B cell (primary cell): ENCODE results near the gene RHEBL1. TPM values are rescaled to one million over a fixed set of nuclear protein-coding genes. Genes with fewer than 3 reads are reported as not detected.

Experiments used
- ATAC-seq: fragments of 200-7000 bp; cut with Tn5 transposase; one replicate; pipeline ENCODE4 v1.10.0; 2021; ENCODE audit warnings: low read depth, mild to moderate bottlenecking, moderate number of reproducible peaks, moderate library complexity
- CTCF ChIA-PET: fragments of 350-600 bp; sonication (Branson Sonifier 250); formaldehyde crosslinking; loops from one replicate; lab custom pipeline; 2021; ENCODE audit warnings: antibody characterized with exemption, inconsistent platforms; lab: Charles Lee
- POLR2A ChIA-PET: fragments of 350-600 bp; sonication (Branson Sonifier 250); formaldehyde crosslinking; loops from one replicate; lab custom pipeline; 2021; ENCODE audit warnings: antibody characterized with exemption; lab: Charles Lee
- DNase-seq: peaks from one replicate; pipeline ENCODE4 v3.0.0; 2013
- H2AFZ ChIP-seq: 2 replicates; pipeline ENCODE4 v1.6.1; 2012; ENCODE audit warnings: mild to moderate bottlenecking, low read depth, low read length; ENCODE audit not compliant: insufficient read depth, poor library complexity, severe bottlenecking
- H3K27ac ChIP-seq, 2 donors: 1 replicate in 1 of 2; 2 replicates in 1 of 2; pipeline ENCODE4 v1.5.1; 2012 to 2013; ENCODE audit warnings: low read length in 2 of 2, mild to moderate bottlenecking in 2 of 2, moderate library complexity in 1 of 2
- H3K27me3 ChIP-seq, 4 experiments: fragments of 200-600 bp in 1 of 4; sonication (generic) in 1 of 4; replicated peaks in 1 of 4; 1 replicate in 2 of 4; 2 replicates in 2 of 4; pipeline versions ENCODE4 v1.6.1 to v1.7.0; 2013 to 2016; ENCODE audit warnings: low read length in 3 of 4, mild to moderate bottlenecking in 2 of 4, mixed read lengths in 1 of 4, moderate library complexity in 1 of 4; ENCODE audit not compliant: insufficient read depth in 4 of 4, control insufficient read depth in 3 of 4; ENCODE audit errors: control extremely low read depth in 1 of 4
- H3K36me3 ChIP-seq, 2 experiments: replicated peaks in 1 of 2; 1 replicate in 1 of 2; 2 replicates in 1 of 2; pipeline versions ENCODE4 v1.6.1 to v1.7.1; 2013; ENCODE audit warnings: low read length in 1 of 2; ENCODE audit not compliant: insufficient read depth in 2 of 2, control insufficient read depth in 1 of 2; ENCODE audit errors: control extremely low read depth in 1 of 2, extremely low read depth in 1 of 2
- H3K4me1 ChIP-seq, 2 donors: fragments of 200-600 bp in 1 of 2; sonication (generic) in 1 of 2; 1 replicate in 1 of 2; 2 replicates in 1 of 2; pipeline versions ENCODE4 v1.5.1 to v1.6.1; 2013 to 2017; ENCODE audit warnings: low read length in 2 of 2; ENCODE audit not compliant: control insufficient read depth in 2 of 2, insufficient read depth in 2 of 2
- H3K4me2 ChIP-seq: replicated peaks from 2 replicates; pipeline ENCODE3; 2012; ENCODE audit warnings: mild to moderate bottlenecking, low read depth, low read length; ENCODE audit not compliant: poor library complexity, severe bottlenecking
- H3K4me3 ChIP-seq, 5 experiments: fragments of 200-600 bp in 1 of 5; sonication (generic) in 1 of 5; 1 replicate in 3 of 5; 2 replicates in 2 of 5; pipeline versions ENCODE4 v1.5.1 to v1.7.0; 2011 to 2016; ENCODE audit warnings: low read length in 4 of 5, mild to moderate bottlenecking in 4 of 5, low read depth in 2 of 5, control low read depth in 1 of 5, moderate library complexity in 1 of 5; ENCODE audit not compliant: insufficient read depth in 1 of 5; ENCODE audit errors: control extremely low read depth in 1 of 5, extremely low read depth in 1 of 5
- H3K79me2 ChIP-seq: fragments of 200-600 bp; sonication (generic); one replicate; pipeline ENCODE4 v1.6.0; 2016; ENCODE audit warnings: low read length; ENCODE audit not compliant: control insufficient read depth, insufficient read depth
- H3K9ac ChIP-seq: fragments of 200-600 bp; sonication (generic); 2 replicates; pipeline ENCODE4 v1.6.1; 2017; ENCODE audit warnings: mild to moderate bottlenecking, low read length, moderate library complexity
- H3K9me3 ChIP-seq, 3 donors: one replicate each; pipeline versions ENCODE4 v1.6.1 to v1.7.1; 2013; ENCODE audit warnings: low read length in 2 of 3; ENCODE audit not compliant: control insufficient read depth in 2 of 3, insufficient read depth in 1 of 3; ENCODE audit errors: control extremely low read depth in 1 of 3
- H4K20me1 ChIP-seq: 2 replicates; pipeline ENCODE4 v1.6.0; 2012; ENCODE audit warnings: mild to moderate bottlenecking, low read length; ENCODE audit not compliant: insufficient read depth, control insufficient read depth, poor library complexity, severe bottlenecking
- H3K27ac Mint-ChIP-seq: one replicate; pipeline ENCODE4 v1.8.0; 2021; ENCODE audit warnings: mixed read lengths
- H3K27me3 Mint-ChIP-seq: one replicate; pipeline ENCODE4 v1.8.0; 2021; ENCODE audit warnings: mixed read lengths
- H3K4me1 Mint-ChIP-seq: one replicate; pipeline ENCODE4 v1.8.0; 2021; ENCODE audit warnings: mixed read lengths
- H3K4me3 Mint-ChIP-seq: one replicate; pipeline ENCODE4 v1.8.0; 2021; ENCODE audit warnings: mixed read lengths
- H3K9me3 Mint-ChIP-seq: one replicate; pipeline ENCODE4 v1.8.0; 2022; ENCODE audit warnings: mixed read lengths; ENCODE audit not compliant: insufficient read depth
- CTCF ChIP-seq: fragments of 200-600 bp; IDR thresholded peaks from one replicate; pipeline ENCODE4 v1.8.0; 2022; ENCODE audit warnings: antibody characterized with exemption, mild to moderate bottlenecking
- EZH2 ChIP-seq: IDR thresholded peaks from 2 replicates; pipeline ENCODE4 v1.6.1; 2012; ENCODE audit warnings: borderline replicate concordance, low read depth, mild to moderate bottlenecking, moderate library complexity, low read length; ENCODE audit not compliant: insufficient read depth, poor library complexity, severe bottlenecking
- WGBS: methylation state at CpG from one replicate; pipeline ENCODE4 v1.1.5; 2013; ENCODE audit warnings: missing lambda C conversion rate; ENCODE audit not compliant: insufficient coverage; 5-methylcytosine and 5-hydroxymethylcytosine counted together
- intact Hi-C: fragments of 100-400 bp; cut with micrococcal nuclease; formaldehyde crosslinking; loops from one replicate; pipeline ENCODE4 v1.10.0; 2022
- polyA plus RNA-seq: library from polyadenylated mRNA; depleted of rRNA; stranded (reverse); fragments of >200 nt; gene quantifications from 2 replicates; pipeline ENCODE4 v1.2.3, GENCODE V29; 2012
- total RNA-seq, 2 donors: library from RNA; stranded (reverse); fragments of 120-200 nt in 1 of 2; gene quantifications; 1 replicate in 1 of 2; 2 replicates in 1 of 2; pipeline versions ENCODE4 v1.2.3 to v1.2.4, GENCODE V29; 2013 to 2022

Gene RHEBL1
- total and polyA plus RNA-seq, 2 donors (not counting 1 experiment from before 2014, with no cell fraction given), result 3.0 to 6.1 TPM

GRCh38 chr12:49059299-49060171 is 10.2 kb downstream of the RHEBL1 start:
- no peaks in the 10 kb centered on the region for H3K9me3 ChIP-seq
- no peak for DNase-seq
- CTCF ChIA-PET, result interaction anchor here (1.1 to 1.6 kb wide), 4 partner anchors 10 to 129 kb away, joined by 3 to 5 read pairs (median 4); partner anchors contain the start of genes RHEBL1, TUBA1A and TUBA1B

More at GRCh38 chr12:49059299-49060171, 10.2 kb downstream of the RHEBL1 start:
- Histone ChIP-seq H3K4me2 (peak overlapping the region; percentile 97), H2AFZ (peak overlapping the region; percentile 99), H3K4me1 (peaks cover 51 to 57% of the 10 kb centered on the region in 2 donors), H3K9ac (peak overlapping the region; percentile 93), H3K36me3 (peaks cover 0 to 7% of the 10 kb centered on the region in 2 experiments), H3K4me3 (peak overlapping the region; percentile 81 to 97 (median 91)), H3K27ac (peak overlapping the region; percentile 77 to 88), H3K27me3 (no peaks in the 10 kb centered on the region), H3K79me2 (peaks cover 73% of the 10 kb centered on the region), H4K20me1 (peaks cover 52% of the 10 kb centered on the region)
- Mint-ChIP-seq H3K4me3 (peak overlapping the region; percentile 92), H3K27ac (peak overlapping the region; percentile 92), H3K4me1 (peaks cover 59% of the 10 kb centered on the region), H3K9me3 (no peaks in the 10 kb centered on the region), H3K27me3 (no peaks in the 10 kb centered on the region)
- TF ChIP-seq EZH2 (no peak), CTCF (no peak)
- POLR2A ChIA-PET, result interaction anchor here (1.1 to 2.5 kb wide), 3 partner anchors 10 to 71 kb away, joined by 3 to 12 read pairs (median 4); partner anchors contain the start of genes RHEBL1 and TUBA1B
- peak; percentile 2 for ATAC-seq
- intact Hi-C loops, result loop anchor here (1.0 to 10.0 kb wide), 6 partner anchors 11 to 345 kb away; partner anchors contain the start of genes CCNT1, DDN, PRKAG1 and TUBA1A
- WGBS, result under 1% methylated on average over 69 of the region's 70 CpGs
